Left lung (tissue), 14 donors: Measurements from ENCODE around the gene TBX10. TPM values are rescaled to one million over a fixed set of nuclear protein-coding genes. Genes with fewer than 3 reads are reported as not detected.
"Not testable (repeated sequence)": the region's sequence is repeated elsewhere in the genome, so short reads cannot be mapped to it uniquely, and the experiment has no call there.

Experiments used
- ATAC-seq: fragments of 200-7000 bp; cut with Tn5 transposase; one replicate; pipeline ENCODE4 v1.9.1; 2020; ENCODE audit warnings: moderate library complexity
- DNase-seq, 4 donors: peaks; one replicate each; pipeline ENCODE4 v3.0.0-alpha.2; 2013 to 2020
- H3K27ac ChIP-seq, 2 donors: fragments of 200-600 bp; sonication (generic) in 1 of 2; one replicate each; pipeline versions ENCODE4 v1.5.0 to v1.8.0; 2020 to 2021
- H3K27me3 ChIP-seq, 2 donors: fragments of 200-600 bp; sonication (generic) in 1 of 2; one replicate each; pipeline versions ENCODE4 v1.5.0 to v1.8.0; 2020 to 2021
- H3K36me3 ChIP-seq, 2 donors: fragments of 200-600 bp; sonication (generic) in 1 of 2; one replicate each; pipeline versions ENCODE4 v1.5.0 to v1.8.0; 2020 to 2021
- H3K4me1 ChIP-seq, 2 donors: fragments of 200-600 bp; one replicate each; pipeline ENCODE4 v1.8.0; 2021
- H3K4me3 ChIP-seq, 2 donors: fragments of 200-600 bp; sonication (generic) in 1 of 2; one replicate each; pipeline versions ENCODE4 v1.5.0 to v1.8.0; 2020 to 2021; ENCODE audit warnings: mild to moderate bottlenecking in 1 of 2
- H3K9me3 ChIP-seq, 2 donors: fragments of 200-600 bp; sonication (generic) in 1 of 2; one replicate each; pipeline versions ENCODE4 v1.5.0 to v1.8.0; 2020 to 2021
- intact Hi-C, 2 donors: fragments of 100-400 bp; cut with DNase I; formaldehyde crosslinking; loops; one replicate each; pipeline versions ENCODE4 v1.11.2 to v1.14.2; 2022
- long read RNA-seq, 12 donors: library from polyadenylated mRNA in 2 of 12; unstranded in 2 of 12; transcript quantifications; one replicate each; pipeline ENCODE4 v2.0.0 and lab custom pipeline, GENCODE V29; 2019 to 2026
- polyA plus RNA-seq, 6 donors: library from polyadenylated mRNA; unstranded; fragments of 120-200 nt; gene quantifications; one replicate each; pipeline ENCODE4 v1.2.1, GENCODE V29; 2013; ENCODE audit not compliant: insufficient read length in 6 of 6
- total RNA-seq, 2 donors: library from RNA; stranded (reverse); fragmentation: NEBNext Ultra II Directional; extraction: Animal tissue kit (Norgen Biotek cat#: 25700); gene quantifications; one replicate each; pipeline ENCODE4 v1.2.1, GENCODE V29; 2021
- TF ChIP-seq, protein P1 (sequence below), 2 donors: fragments of 200-600 bp; sonication (generic) in 1 of 2; IDR thresholded peaks; one replicate each; pipeline versions ENCODE4 v1.5.0 to v1.8.0; 2021; ENCODE audit warnings: antibody characterized with exemption in 2 of 2
- donor health status: DM: no; HTN: yes; CAD: no.
- donor health status: DM: no; HTN: no; CAD: no.

TBX10 gene
- total RNA-seq (not detected), polyA plus RNA-seq (under 1 TPM in 1 of 6 donors, not detected in 5; 0.18 TPM)
- long read RNA-seq, donor 1, result 0 reads
- long read RNA-seq, donor 2, result 0 reads
- long read RNA-seq, donor 3, result 0 reads
- long read RNA-seq, donor 4, result 0 reads
- long read RNA-seq, donor 5, result 0 reads
- long read RNA-seq, donor 6, result 0 reads
- long read RNA-seq, donor 7, result 0 reads
- long read RNA-seq, donor 8, result 0 reads
- long read RNA-seq, donor 9, result 0 reads
- long read RNA-seq, donor 10, result 0 reads
- long read RNA-seq, donor 11, result 0 reads
- long read RNA-seq, donor 12, result 0 reads

DNA sequence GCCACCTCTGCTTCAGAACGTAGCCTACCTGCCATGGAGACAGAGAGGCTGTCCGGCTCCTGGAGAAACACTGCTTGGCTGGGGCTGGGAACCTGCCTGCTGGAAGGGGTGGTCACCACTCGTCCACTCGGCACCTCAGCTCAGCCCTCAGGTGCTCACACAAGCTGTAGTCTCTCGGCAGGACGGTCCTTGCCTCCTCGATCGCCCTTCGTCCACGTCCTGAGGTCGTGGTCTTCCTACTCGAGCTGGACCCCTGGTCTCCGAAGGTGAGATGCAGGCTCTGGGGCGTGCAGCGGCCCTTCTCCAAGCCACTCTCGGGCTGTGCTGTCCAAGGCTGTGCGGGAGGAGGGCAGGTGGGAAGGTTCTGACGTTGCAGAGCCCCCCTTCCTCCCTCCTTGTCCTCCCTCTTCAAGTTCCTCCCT, at the start of gene TBX10:
TBX10 (minus strand) TSS at position 326 of the 422 bp plus-strand sequence; CDS start at position 35, 291 bp downstream.
- H3K27ac ChIP-seq, result no peak within 1 kb of the TSS
- no peak within 1 kb of the TSS for H3K4me3 ChIP-seq
- ATAC-seq (no peak), DNase-seq (no peak)
- intact Hi-C loops, result no loop called here
- no peaks in the 10 kb centered on the region for H3K36me3 ChIP-seq
- no peaks in the 10 kb centered on the region for H3K4me1 ChIP-seq
- TF ChIP-seq, protein P1, sequence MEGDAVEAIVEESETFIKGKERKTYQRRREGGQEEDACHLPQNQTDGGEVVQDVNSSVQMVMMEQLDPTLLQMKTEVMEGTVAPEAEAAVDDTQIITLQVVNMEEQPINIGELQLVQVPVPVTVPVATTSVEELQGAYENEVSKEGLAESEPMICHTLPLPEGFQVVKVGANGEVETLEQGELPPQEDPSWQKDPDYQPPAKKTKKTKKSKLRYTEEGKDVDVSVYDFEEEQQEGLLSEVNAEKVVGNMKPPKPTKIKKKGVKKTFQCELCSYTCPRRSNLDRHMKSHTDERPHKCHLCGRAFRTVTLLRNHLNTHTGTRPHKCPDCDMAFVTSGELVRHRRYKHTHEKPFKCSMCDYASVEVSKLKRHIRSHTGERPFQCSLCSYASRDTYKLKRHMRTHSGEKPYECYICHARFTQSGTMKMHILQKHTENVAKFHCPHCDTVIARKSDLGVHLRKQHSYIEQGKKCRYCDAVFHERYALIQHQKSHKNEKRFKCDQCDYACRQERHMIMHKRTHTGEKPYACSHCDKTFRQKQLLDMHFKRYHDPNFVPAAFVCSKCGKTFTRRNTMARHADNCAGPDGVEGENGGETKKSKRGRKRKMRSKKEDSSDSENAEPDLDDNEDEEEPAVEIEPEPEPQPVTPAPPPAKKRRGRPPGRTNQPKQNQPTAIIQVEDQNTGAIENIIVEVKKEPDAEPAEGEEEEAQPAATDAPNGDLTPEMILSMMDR (IDR thresholded peaks at IDR 0.05), result no peak
- peaks cover 0 to 6% of the 10 kb centered on the region in 2 donors for H3K9me3 ChIP-seq
- H3K27me3 ChIP-seq, result peaks cover 0 to 35% of the 10 kb centered on the region in 2 donors

DNA sequence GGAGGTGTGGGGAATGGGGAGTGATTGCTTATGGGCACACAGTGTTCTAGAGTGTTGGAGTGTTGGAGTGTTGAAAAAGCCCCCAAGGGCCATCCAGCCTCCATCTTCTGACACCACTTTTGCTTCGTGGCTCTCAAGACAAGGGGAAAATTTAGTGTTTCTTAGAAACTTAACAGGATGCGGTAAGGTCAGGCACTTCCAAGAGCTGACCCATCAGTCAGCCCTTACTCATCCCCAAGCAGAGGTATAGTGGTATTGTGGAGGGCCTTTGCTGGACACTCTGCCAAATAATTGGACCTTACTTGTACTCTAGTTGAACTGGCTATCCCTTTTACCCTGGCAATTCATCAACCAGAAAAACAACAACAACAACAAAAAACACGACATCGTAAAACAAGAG, 49.6 kb upstream of the TBX10 start:
- Histone ChIP-seq H3K27ac (no peak overlapping the region), H3K36me3 (no peaks in the 10 kb centered on the region), H3K9me3 (no peaks in the 10 kb centered on the region), H3K27me3 (peaks cover 0 to 15% of the 10 kb centered on the region in 2 donors), H3K4me3 (no peak overlapping the region), H3K4me1 (no peaks in the 10 kb centered on the region)
- no peak for ATAC-seq
- TF ChIP-seq, protein P1 (IDR thresholded peaks at IDR 0.05), result no peak
- intact Hi-C loops, result no loop called here
- DNase-seq, result no peak

DNA sequence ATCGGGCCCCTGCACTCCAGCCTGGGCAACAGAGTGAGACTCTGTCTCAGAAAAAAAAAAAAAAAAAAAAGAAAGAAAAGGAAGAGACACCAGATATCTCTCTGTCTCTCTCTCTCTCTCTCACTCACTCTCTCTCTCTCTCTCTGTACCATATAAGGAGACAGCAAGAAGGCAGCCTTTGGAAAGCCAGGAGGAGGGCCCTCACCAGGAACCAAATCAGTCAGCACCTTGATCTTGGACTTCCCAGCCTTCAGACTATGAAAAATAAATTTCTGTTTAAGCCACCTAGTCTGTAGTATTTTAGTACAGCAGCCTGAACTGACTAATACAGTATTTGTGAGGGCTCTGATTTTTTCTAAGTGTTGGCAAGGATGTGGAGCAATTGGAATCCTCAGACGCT, 48.4 kb upstream of the TBX10 start:
- Histone ChIP-seq H3K36me3 (no peaks in the 10 kb centered on the region), H3K27ac (no peak overlapping the region), H3K27me3 (peaks cover 0 to 15% of the 10 kb centered on the region in 2 donors), H3K4me3 (no peak overlapping the region), H3K9me3 (no peaks in the 10 kb centered on the region), H3K4me1 (no peaks in the 10 kb centered on the region)
- intact Hi-C loops, result no loop called here
- TF ChIP-seq, protein P1 (IDR thresholded peaks at IDR 0.05), result no peak
- DNase-seq (no peak), ATAC-seq (no peak)

DNA sequence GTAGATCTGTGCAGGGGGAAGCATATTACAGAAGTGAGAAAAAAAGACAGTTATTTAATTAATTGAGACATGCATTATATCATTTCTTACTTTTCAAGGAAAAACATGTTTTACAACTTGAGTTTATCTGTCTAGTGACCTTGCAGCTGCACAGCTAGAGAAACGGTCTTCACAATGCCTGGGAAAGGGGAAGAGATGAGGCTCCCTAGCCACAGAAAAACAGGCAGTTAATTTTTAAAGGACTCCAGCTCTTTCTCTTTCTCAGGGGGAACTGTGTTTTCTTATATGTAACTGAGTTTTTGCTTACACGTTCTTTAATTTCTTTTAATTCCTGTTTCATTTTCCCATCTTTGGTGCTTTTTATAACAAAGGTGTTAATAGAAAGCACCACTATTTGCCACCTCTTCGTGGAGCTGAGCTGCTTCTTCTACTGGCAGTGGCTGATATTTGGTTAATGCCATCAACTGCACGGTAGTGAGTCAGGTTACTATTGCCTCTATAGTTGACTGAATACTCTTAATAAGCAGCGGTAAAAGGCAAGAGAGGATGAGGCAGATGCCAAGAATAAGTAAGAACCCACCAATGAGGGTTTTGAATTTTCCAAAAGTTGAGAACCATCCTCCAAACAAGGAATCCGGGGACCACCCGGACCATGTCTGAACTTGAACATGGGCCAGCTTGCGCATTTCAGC, 46.2 kb upstream of the TBX10 start:
- DNase-seq, ATAC-seq, intact Hi-C loops, H3K9me3 ChIP-seq, H3K27ac ChIP-seq, H3K4me3 ChIP-seq, H3K4me1 ChIP-seq, H3K36me3 ChIP-seq: not testable (repeated sequence)
- H3K27me3 ChIP-seq, result peaks cover 0 to 15% of the 10 kb centered on the region in 2 donors

DNA sequence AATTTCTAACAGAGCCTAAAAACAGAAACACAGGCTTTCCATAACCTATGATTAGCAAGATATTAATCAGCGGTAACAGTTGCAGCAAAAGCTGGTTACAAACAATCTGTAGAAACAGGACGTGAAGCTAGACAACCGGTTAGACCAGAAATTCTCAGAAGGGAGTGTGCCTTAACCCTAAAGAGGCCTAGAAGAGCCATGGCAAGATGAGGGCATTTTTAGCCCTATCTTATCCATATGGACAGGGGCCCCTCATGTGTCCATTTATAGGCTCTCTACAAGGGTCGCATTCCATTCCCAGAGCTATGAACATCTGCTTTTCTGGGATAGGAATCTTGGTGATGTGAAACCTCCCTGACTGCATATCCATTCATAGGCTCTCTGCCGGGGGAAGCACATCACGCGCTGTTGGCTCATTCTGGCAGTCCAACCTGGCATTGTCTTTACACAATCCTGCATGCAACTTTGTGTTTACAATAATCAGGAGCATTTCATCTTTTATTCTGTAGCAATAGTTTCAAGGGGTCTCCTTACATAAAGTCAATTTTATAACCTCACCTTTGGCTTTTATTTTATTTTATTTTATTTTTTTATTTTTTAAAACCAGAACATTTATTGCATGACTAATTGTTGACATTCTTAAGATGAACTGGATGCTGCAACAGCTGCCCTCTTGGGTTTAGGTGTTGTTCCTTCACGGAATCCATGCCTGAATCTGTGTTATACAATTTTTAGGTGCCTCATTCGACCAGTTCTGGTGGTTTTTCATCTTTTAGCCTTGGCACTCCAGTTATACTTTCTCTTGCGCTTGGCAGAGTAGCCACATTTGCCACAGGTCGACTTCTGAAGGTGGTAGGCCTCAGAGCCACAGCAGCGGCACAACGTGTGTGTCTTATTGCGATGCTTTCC, 42.8 kb upstream of the TBX10 start:
- H3K9me3 ChIP-seq, H3K4me3 ChIP-seq, H3K27ac ChIP-seq, H3K4me1 ChIP-seq, H3K27me3 ChIP-seq, intact Hi-C loops, H3K36me3 ChIP-seq, DNase-seq, ATAC-seq: not testable (repeated sequence)
